ENCODE results near the gene AGPAT3. TPM values are rescaled to one million over a fixed set of nuclear protein-coding genes. Genes with fewer than 3 reads are reported as not detected.
A peak's percentile ranks its signal among the peaks of the same experiment; 100 is the strongest.

AGPAT3 gene
- total RNA-seq, 2 donors from 2014 or later = 21.2 to 109 TPM

- ATAC-seq (peak; percentile 8 to 23), DNase-seq (ENCODE audit: low spot score in 2 of 2) (peak in 1 of 2 donors; percentile 35)
- H3K36me3 Mint-ChIP-seq = peaks cover under 1 to 41% of the 10 kb centered on the region in 2 donors
- H3K27ac Mint-ChIP-seq = peak overlapping the region; percentile 33 to 96
- H3K9me3 Mint-ChIP-seq = peaks cover 0 to under 1% of the 10 kb centered on the region in 2 donors
Measured at GRCh38 chr21:43917515-43918384, 52.7 kb downstream of the AGPAT3 start.

GRCh38 chr21:43918385-43918947 lies 53.4 kb downstream of the AGPAT3 start:
- Mint-ChIP-seq H3K27ac (peak overlapping the region; percentile 33 to 47), H3K36me3 (peaks cover 0 to 40% of the 10 kb centered on the region in 2 donors), H3K9me3 (no peaks in the 10 kb centered on the region)
- no peak for DNase-seq (ENCODE audit: low spot score in 2 of 2)
- no peak for ATAC-seq

- H3K36me3 Mint-ChIP-seq = peaks cover 0 to 44% of the 10 kb centered on the region in 2 donors
- H3K9me3 Mint-ChIP-seq = no peaks in the 10 kb centered on the region
- ATAC-seq (no peak), DNase-seq (ENCODE audit: low spot score in 2 of 2) (no peak)
- H3K27ac Mint-ChIP-seq = peak overlapping the region in 1 of 2 donors; percentile 5
Measured at GRCh38 chr21:43919283-43919682, 54.3 kb downstream of the AGPAT3 start.

- peak overlapping the region; percentile 5 to 99 for H3K27ac Mint-ChIP-seq
- DNase-seq (ENCODE audit: low spot score in 2 of 2) (no peak), ATAC-seq (no peak)
- peaks cover 0 to 44% of the 10 kb centered on the region in 2 donors for H3K36me3 Mint-ChIP-seq
- H3K9me3 Mint-ChIP-seq = no peaks in the 10 kb centered on the region
Measured at GRCh38 chr21:43919871-43920801, 55.1 kb downstream of the AGPAT3 start.

GRCh38 chr21:43921571-43921978 lies 56.6 kb downstream of the AGPAT3 start:
- Mint-ChIP-seq H3K9me3 (no peaks in the 10 kb centered on the region), H3K27ac (peak overlapping the region; percentile 85 to 99), H3K36me3 (peaks cover 0 to 44% of the 10 kb centered on the region in 2 donors)
- ATAC-seq (peak; percentile 42 to 48), DNase-seq (ENCODE audit: low spot score in 2 of 2) (peak in 1 of 2 donors; percentile 32)

GRCh38 chr21:43921979-43922945 lies 57.2 kb downstream of the AGPAT3 start:
- H3K27ac Mint-ChIP-seq = peak overlapping the region; percentile 85 to 99
- H3K9me3 Mint-ChIP-seq = no peaks in the 10 kb centered on the region
- peaks cover 0 to 42% of the 10 kb centered on the region in 2 donors for H3K36me3 Mint-ChIP-seq
- ATAC-seq (peak; percentile 52 to 71), DNase-seq (ENCODE audit: low spot score in 2 of 2) (peak in 1 of 2 donors; percentile 50)

- no peaks in the 10 kb centered on the region for H3K9me3 Mint-ChIP-seq
- peaks cover 0 to 38% of the 10 kb centered on the region in 2 donors for H3K36me3 Mint-ChIP-seq
- DNase-seq (ENCODE audit: low spot score in 2 of 2) (no peak), ATAC-seq (no peak)
- H3K27ac Mint-ChIP-seq = peak overlapping the region in 1 of 2 donors; percentile 44
Measured at GRCh38 chr21:43922949-43923348, 57.9 kb downstream of the AGPAT3 start.

- Mint-ChIP-seq H3K9me3 (no peaks in the 10 kb centered on the region), H3K36me3 (peaks cover 0 to 34% of the 10 kb centered on the region in 2 donors), H3K27ac (peak overlapping the region; percentile 44 to 91)
- ATAC-seq (no peak), DNase-seq (ENCODE audit: low spot score in 2 of 2) (no peak)
Measured at GRCh38 chr21:43923391-43923790, 58.4 kb downstream of the AGPAT3 start.

- peak overlapping the region in 1 of 2 donors; percentile 87 for H3K27ac Mint-ChIP-seq
- ATAC-seq (no peak), DNase-seq (ENCODE audit: low spot score in 2 of 2) (no peak)
- peaks cover 0 to 23% of the 10 kb centered on the region in 2 donors for H3K36me3 Mint-ChIP-seq
- H3K9me3 Mint-ChIP-seq = no peaks in the 10 kb centered on the region
Measured at GRCh38 chr21:43924421-43925095, 59.5 kb downstream of the AGPAT3 start.

GRCh38 chr21:43925096-43925481 lies 60.1 kb downstream of the AGPAT3 start:
- Mint-ChIP-seq H3K9me3 (no peaks in the 10 kb centered on the region), H3K27ac (peak overlapping the region; percentile 70 to 87), H3K36me3 (peaks cover 0 to 18% of the 10 kb centered on the region in 2 donors)
- DNase-seq (ENCODE audit: low spot score in 2 of 2) (no peak), ATAC-seq (no peak)

- no peak for ATAC-seq
- peak overlapping the region; percentile 70 to 87 for H3K27ac Mint-ChIP-seq
Measured at GRCh38 chr21:43925609-43926008, 60.6 kb downstream of the AGPAT3 start.

GRCh38 chr21:43926196-43926595 lies 61.2 kb downstream of the AGPAT3 start:
- Mint-ChIP-seq H3K9me3 (no peaks in the 10 kb centered on the region), H3K27ac (peak overlapping the region in 1 of 2 donors; percentile 70), H3K36me3 (peaks cover 0 to 12% of the 10 kb centered on the region in 2 donors)
- DNase-seq (ENCODE audit: low spot score in 2 of 2) = no peak
- ATAC-seq = no peak

More at GRCh38 chr21:43925609-43926008, 60.6 kb downstream of the AGPAT3 start:
- Mint-ChIP-seq H3K36me3 (peaks cover 0 to 12% of the 10 kb centered on the region in 2 donors), H3K9me3 (no peaks in the 10 kb centered on the region)
- no peak for DNase-seq (ENCODE audit: low spot score in 2 of 2)

- Mint-ChIP-seq H3K9me3 (no peaks in the 10 kb centered on the region), H3K36me3 (peaks cover 0 to 6% of the 10 kb centered on the region in 2 donors), H3K27ac (no peak overlapping the region)
- DNase-seq (ENCODE audit: low spot score in 2 of 2) (no peak), ATAC-seq (no peak)
Measured at GRCh38 chr21:43927591-43928221, 62.7 kb downstream of the AGPAT3 start.

- no peaks in the 10 kb centered on the region for H3K9me3 Mint-ChIP-seq
- peak overlapping the region in 1 of 2 donors; percentile 77 for H3K27ac Mint-ChIP-seq
- peaks cover 0 to 10% of the 10 kb centered on the region in 2 donors for H3K36me3 Mint-ChIP-seq
- ATAC-seq (no peak), DNase-seq (ENCODE audit: low spot score in 2 of 2) (no peak)
Measured at GRCh38 chr21:43928222-43929125, 63.5 kb downstream of the AGPAT3 start.
